Astrocyte (in vitro differentiated cells and primary cell): Measurements from ENCODE around the gene IFITM5. TPM values are rescaled to one million over a fixed set of nuclear protein-coding genes. Genes with fewer than 3 reads are reported as not detected.

Experiments used
- DNase-seq: peaks from one replicate; pipeline ENCODE4 v3.0.0-alpha.2; 2010; ENCODE audit warnings: low read depth
- FAIRE-seq: peaks from 2 replicates; lab custom pipeline; 2011; peaks lifted over from hg19 to GRCh38; lab: Jason Lieb, UNC
- H2AFZ ChIP-seq: 2 replicates; pipeline ENCODE4 v1.6.0; 2012; ENCODE audit warnings: low read depth, low read length, inconsistent platforms
- H3K27ac ChIP-seq: 2 replicates; pipeline ENCODE4 v1.5.1; 2011; ENCODE audit warnings: low read depth, low read length, inconsistent platforms
- H3K27me3 ChIP-seq: 2 replicates; pipeline ENCODE4 v1.6.0; 2011; ENCODE audit warnings: low read length, inconsistent platforms; ENCODE audit not compliant: insufficient read depth
- H3K36me3 ChIP-seq: 2 replicates; pipeline ENCODE4 v1.5.1; 2011; ENCODE audit warnings: low read length, inconsistent platforms; ENCODE audit not compliant: insufficient read depth
- H3K4me1 ChIP-seq: 2 replicates; pipeline ENCODE4 v1.5.1; 2011; ENCODE audit warnings: low read length, inconsistent platforms; ENCODE audit not compliant: insufficient read depth
- H3K4me2 ChIP-seq: 2 replicates; pipeline ENCODE4 v1.6.0; 2012; ENCODE audit warnings: low read length, inconsistent platforms
- H3K4me3 ChIP-seq: 2 replicates; pipeline ENCODE4 v1.5.1; 2011; ENCODE audit warnings: low read depth, mild to moderate bottlenecking, low read length, inconsistent platforms; ENCODE audit not compliant: insufficient read depth
- H3K79me2 ChIP-seq: 2 replicates; pipeline ENCODE4 v1.6.0; 2012; ENCODE audit warnings: mild to moderate bottlenecking, low read length, inconsistent platforms; ENCODE audit not compliant: insufficient read depth
- H3K9ac ChIP-seq: 2 replicates; pipeline ENCODE4 v1.6.0; 2012; ENCODE audit warnings: mild to moderate bottlenecking, low read length, inconsistent platforms
- H3K9me3 ChIP-seq: 2 replicates; pipeline ENCODE4 v1.5.1; 2012; ENCODE audit warnings: low read depth, mild to moderate bottlenecking, low read length, inconsistent platforms; ENCODE audit not compliant: insufficient read depth
- H4K20me1 ChIP-seq: 2 replicates; pipeline ENCODE4 v1.6.0; 2012; ENCODE audit warnings: low read length, inconsistent platforms; ENCODE audit not compliant: insufficient read depth
- H3K27ac Mint-ChIP-seq: one replicate; pipeline ENCODE4 v1.8.0; 2021; ENCODE audit warnings: mild to moderate bottlenecking, mixed read lengths; ENCODE audit not compliant: unreplicated experiment
- H3K27me3 Mint-ChIP-seq: one replicate; pipeline ENCODE4 v1.8.0; 2021; ENCODE audit warnings: low read depth, mixed read lengths; ENCODE audit not compliant: unreplicated experiment
- H3K36me3 Mint-ChIP-seq: one replicate; pipeline ENCODE4 v1.8.0; 2021; ENCODE audit warnings: low read depth, mixed read lengths; ENCODE audit not compliant: unreplicated experiment
- H3K4me1 Mint-ChIP-seq: one replicate; pipeline ENCODE4 v1.8.0; 2021; ENCODE audit warnings: low read depth, mixed read lengths; ENCODE audit not compliant: unreplicated experiment
- H3K4me3 Mint-ChIP-seq: one replicate; pipeline ENCODE4 v1.8.0; 2021; ENCODE audit warnings: mild to moderate bottlenecking, moderate library complexity, mixed read lengths; ENCODE audit not compliant: unreplicated experiment
- H3K9me3 Mint-ChIP-seq: one replicate; pipeline ENCODE4 v1.8.0; 2021; ENCODE audit warnings: mild to moderate bottlenecking, mixed read lengths; ENCODE audit not compliant: unreplicated experiment
- EZH2 ChIP-seq: IDR thresholded peaks from 2 replicates; pipeline ENCODE4 v1.6.1; 2012; ENCODE audit warnings: mild to moderate bottlenecking, low read length, inconsistent platforms; ENCODE audit not compliant: insufficient read depth
- total RNA-seq: library from RNA; stranded (reverse); gene quantifications from 2 replicates; pipeline ENCODE4 v1.2.1, GENCODE V29; 2021
- TF ChIP-seq, protein P1 (sequence below): IDR thresholded peaks from 2 replicates; pipeline ENCODE4 v1.5.1; 2011; ENCODE audit warnings: low read depth, mild to moderate bottlenecking, inconsistent platforms, low read length, moderate library complexity; ENCODE audit not compliant: insufficient read depth

Gene IFITM5
- total RNA-seq, 1 donor from 2014 or later, result not detected

DNA sequence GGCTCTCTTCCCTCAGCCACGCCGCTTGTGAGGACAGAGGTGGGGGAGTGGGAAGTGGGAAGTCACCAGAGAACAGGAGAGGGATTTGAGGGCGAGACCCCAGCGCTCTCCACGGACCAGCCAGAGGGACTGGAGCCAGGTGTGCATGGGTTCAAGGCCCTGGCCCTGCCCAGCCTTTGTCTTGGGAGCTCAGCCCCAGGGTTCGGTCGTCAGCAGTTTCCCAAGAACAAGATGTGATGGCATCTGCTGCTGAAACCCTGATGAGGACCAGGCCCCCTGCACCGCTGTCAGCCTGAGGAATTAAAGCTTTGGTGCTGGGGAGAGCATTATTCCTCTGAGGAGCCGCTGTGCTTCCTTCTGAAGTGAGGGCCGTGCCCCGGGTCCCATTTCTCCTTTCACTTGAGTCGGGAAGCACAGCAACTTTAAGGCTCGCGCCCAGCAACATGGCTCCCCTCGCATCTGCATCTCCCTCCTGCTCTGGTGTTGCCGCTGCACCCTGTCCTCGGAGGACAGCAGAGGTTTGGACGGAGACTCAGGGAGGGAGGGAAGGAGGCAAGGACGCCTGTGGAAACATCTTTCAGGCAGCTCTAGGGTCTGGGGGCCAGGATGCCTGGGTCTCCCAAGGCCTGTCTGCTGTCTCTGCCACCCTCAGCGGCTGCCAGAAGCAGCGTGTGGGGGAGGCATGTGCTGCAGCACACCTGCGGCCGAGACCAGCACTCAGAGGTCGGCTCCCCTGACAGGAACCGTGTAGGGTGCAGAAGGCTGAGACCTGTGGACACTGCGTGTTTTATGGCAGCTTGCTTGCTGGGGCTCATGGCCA, 3.8 kb downstream of the IFITM5 start:
- H3K4me1 Mint-ChIP-seq, result peaks cover 3% of the 10 kb centered on the region
- H3K36me3 Mint-ChIP-seq, result peaks cover 4% of the 10 kb centered on the region

DNA sequence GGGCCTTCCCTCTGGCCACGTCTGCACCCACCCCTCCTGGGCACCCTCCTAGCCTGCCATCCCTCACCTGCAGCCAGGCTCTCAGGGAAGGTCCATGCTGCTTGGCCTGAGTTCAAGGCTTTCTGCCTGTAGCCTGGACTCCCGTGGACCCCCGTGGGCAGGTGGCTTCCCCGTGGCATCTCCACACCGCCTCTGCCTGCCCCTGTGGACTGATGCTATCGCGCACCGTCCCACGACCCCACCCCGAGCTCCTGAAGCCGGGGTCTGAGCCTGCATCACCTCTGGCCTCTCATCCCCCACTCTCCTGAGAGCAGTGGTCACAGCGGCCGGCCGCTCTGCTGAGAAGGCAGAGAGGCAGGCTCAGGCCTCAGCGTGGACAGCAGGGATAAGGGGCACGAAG, 4.5 kb downstream of the IFITM5 start:
- DNase-seq, result no peak
- TF ChIP-seq, protein P1, sequence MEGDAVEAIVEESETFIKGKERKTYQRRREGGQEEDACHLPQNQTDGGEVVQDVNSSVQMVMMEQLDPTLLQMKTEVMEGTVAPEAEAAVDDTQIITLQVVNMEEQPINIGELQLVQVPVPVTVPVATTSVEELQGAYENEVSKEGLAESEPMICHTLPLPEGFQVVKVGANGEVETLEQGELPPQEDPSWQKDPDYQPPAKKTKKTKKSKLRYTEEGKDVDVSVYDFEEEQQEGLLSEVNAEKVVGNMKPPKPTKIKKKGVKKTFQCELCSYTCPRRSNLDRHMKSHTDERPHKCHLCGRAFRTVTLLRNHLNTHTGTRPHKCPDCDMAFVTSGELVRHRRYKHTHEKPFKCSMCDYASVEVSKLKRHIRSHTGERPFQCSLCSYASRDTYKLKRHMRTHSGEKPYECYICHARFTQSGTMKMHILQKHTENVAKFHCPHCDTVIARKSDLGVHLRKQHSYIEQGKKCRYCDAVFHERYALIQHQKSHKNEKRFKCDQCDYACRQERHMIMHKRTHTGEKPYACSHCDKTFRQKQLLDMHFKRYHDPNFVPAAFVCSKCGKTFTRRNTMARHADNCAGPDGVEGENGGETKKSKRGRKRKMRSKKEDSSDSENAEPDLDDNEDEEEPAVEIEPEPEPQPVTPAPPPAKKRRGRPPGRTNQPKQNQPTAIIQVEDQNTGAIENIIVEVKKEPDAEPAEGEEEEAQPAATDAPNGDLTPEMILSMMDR, result no peak
- TF ChIP-seq EZH2, result no peak
- peaks cover 9% of the 10 kb centered on the region for H3K27me3 Mint-ChIP-seq
- no peak overlapping the region for H3K27ac Mint-ChIP-seq
- Histone ChIP-seq H3K27me3 (no peaks in the 10 kb centered on the region), H3K4me3 (no peak overlapping the region), H3K27ac (no peak overlapping the region), H3K4me1 (no peaks in the 10 kb centered on the region), H3K4me2 (no peak overlapping the region), H3K36me3 (no peaks in the 10 kb centered on the region), H3K9me3 (no peaks in the 10 kb centered on the region), H2AFZ (no peak overlapping the region), H4K20me1 (no peaks in the 10 kb centered on the region), H3K79me2 (no peaks in the 10 kb centered on the region), H3K9ac (no peak overlapping the region)
- H3K4me3 Mint-ChIP-seq, result no peak overlapping the region
- FAIRE-seq, result no peak
- peaks cover 4% of the 10 kb centered on the region for H3K36me3 Mint-ChIP-seq
- peaks cover 3% of the 10 kb centered on the region for H3K4me1 Mint-ChIP-seq
- H3K9me3 Mint-ChIP-seq, result no peaks in the 10 kb centered on the region

More for the DNA sequence above, 3.8 kb downstream of the IFITM5 start:
- Mint-ChIP-seq H3K4me3 (no peak overlapping the region), H3K9me3 (no peaks in the 10 kb centered on the region), H3K27ac (no peak overlapping the region), H3K27me3 (peaks cover 14% of the 10 kb centered on the region)
- no peak overlapping the region for H3K4me3 ChIP-seq
- H3K79me2 ChIP-seq, result no peaks in the 10 kb centered on the region
- no peak overlapping the region for H3K9ac ChIP-seq
- no peaks in the 10 kb centered on the region for H3K4me1 ChIP-seq
- H4K20me1 ChIP-seq, result no peaks in the 10 kb centered on the region
- DNase-seq, result no peak
- no peak for FAIRE-seq
- H3K36me3 ChIP-seq, result no peaks in the 10 kb centered on the region
- H3K4me2 ChIP-seq, result no peak overlapping the region
- H3K9me3 ChIP-seq, result no peaks in the 10 kb centered on the region
- no peak overlapping the region for H2AFZ ChIP-seq
- H3K27me3 ChIP-seq, result no peaks in the 10 kb centered on the region
- no peak overlapping the region for H3K27ac ChIP-seq
- TF ChIP-seq, protein P1, result no peak
- no peak for TF ChIP-seq EZH2
